ENCODE data around the gene KRTAP10-4. TPM values are rescaled to one million over a fixed set of nuclear protein-coding genes. Genes with fewer than 3 reads are reported as not detected.
"Not testable (repeated sequence)": the region's sequence is repeated elsewhere in the genome, so short reads cannot be mapped to it uniquely, and the experiment has no call there.

Gene KRTAP10-4
- total and polyA plus RNA-seq, 2 donors from 2014 or later, result not detected

GRCh38 chr21:44596068-44596725, 22.7 kb downstream of the KRTAP10-4 start:
- FAIRE-seq (no peak), DNase-seq (no peak)
- Histone ChIP-seq H3K9me3 (ENCODE audit: control insufficient read depth in 2 of 3, insufficient read depth in 1 of 3, low read length in 3 of 3) (no peaks in the 10 kb centered on the region), H3K9ac (ENCODE audit: low read length in 3 of 3) (no peak overlapping the region), H3K4me3 (ENCODE audit: low read length in 3 of 3) (no peak overlapping the region), H3K27me3 (ENCODE audit: control insufficient read depth, insufficient read depth, low read length) (no peaks in the 10 kb centered on the region), H3K4me1 (ENCODE audit: control insufficient read depth in 2 of 3, insufficient read depth in 2 of 3, low read depth in 1 of 3, low read length in 3 of 3) (no peaks in the 10 kb centered on the region), H3K36me3 (ENCODE audit: control insufficient read depth in 2 of 3, insufficient read depth in 3 of 3, low read length in 3 of 3) (no peaks in the 10 kb centered on the region), H3K27ac (ENCODE audit: low read depth in 2 of 2, low read length in 2 of 2) (no peak overlapping the region)
- no peak for TF ChIP-seq CTCF (IDR thresholded peaks at IDR 0.05; ENCODE audit: borderline replicate concordance, extremely low read depth, insufficient read depth)
- intact Hi-C loops (cut with DNase I), result no loop called here

- no peaks in the 10 kb centered on the region for H3K36me3 ChIP-seq (ENCODE audit: control insufficient read depth in 2 of 3, insufficient read depth in 3 of 3, low read length in 3 of 3)
- no peaks in the 10 kb centered on the region for H3K4me1 ChIP-seq (ENCODE audit: control insufficient read depth in 2 of 3, insufficient read depth in 2 of 3, low read depth in 1 of 3, low read length in 3 of 3)
- no peak overlapping the region for H3K27ac ChIP-seq (ENCODE audit: low read depth in 2 of 2, low read length in 2 of 2)
- no peak overlapping the region for H3K9ac ChIP-seq (ENCODE audit: low read length in 3 of 3)
- H3K4me3 ChIP-seq (ENCODE audit: low read length in 3 of 3), result no peak overlapping the region
- no peak for TF ChIP-seq CTCF (IDR thresholded peaks at IDR 0.05; ENCODE audit: borderline replicate concordance, extremely low read depth, insufficient read depth)
- FAIRE-seq (no peak), DNase-seq (no peak)
- intact Hi-C loops (cut with DNase I), result no loop called here
- no peaks in the 10 kb centered on the region for H3K9me3 ChIP-seq (ENCODE audit: control insufficient read depth in 2 of 3, insufficient read depth in 1 of 3, low read length in 3 of 3)
- no peaks in the 10 kb centered on the region for H3K27me3 ChIP-seq (ENCODE audit: control insufficient read depth, insufficient read depth, low read length)
Measured at GRCh38 chr21:44598061-44598460, 24.5 kb downstream of the KRTAP10-4 start.

GRCh38 chr21:44599264-44600029, 25.9 kb downstream of the KRTAP10-4 start:
- no peaks in the 10 kb centered on the region for H3K36me3 ChIP-seq (ENCODE audit: control insufficient read depth in 2 of 3, insufficient read depth in 3 of 3, low read length in 3 of 3)
- no peak for TF ChIP-seq CTCF (IDR thresholded peaks at IDR 0.05; ENCODE audit: borderline replicate concordance, extremely low read depth, insufficient read depth)
- no peak for DNase-seq
- H3K27ac ChIP-seq (ENCODE audit: low read depth in 2 of 2, low read length in 2 of 2), result no peak overlapping the region
- H3K9me3 ChIP-seq (ENCODE audit: control insufficient read depth in 2 of 3, insufficient read depth in 1 of 3, low read length in 3 of 3), result no peaks in the 10 kb centered on the region
- no peak overlapping the region for H3K4me3 ChIP-seq (ENCODE audit: low read length in 3 of 3)
- intact Hi-C loops (cut with DNase I), result no loop called here
- no peak overlapping the region for H3K9ac ChIP-seq (ENCODE audit: low read length in 3 of 3)
- FAIRE-seq, result no peak
- H3K27me3 ChIP-seq (ENCODE audit: control insufficient read depth, insufficient read depth, low read length), result no peaks in the 10 kb centered on the region
- no peaks in the 10 kb centered on the region for H3K4me1 ChIP-seq (ENCODE audit: control insufficient read depth in 2 of 3, insufficient read depth in 2 of 3, low read depth in 1 of 3, low read length in 3 of 3)

GRCh38 chr21:44600118-44600978, 26.8 kb downstream of the KRTAP10-4 start, which contains the start of gene KRTAP10-7:
Gene KRTAP10-7, plus strand, starts transcription at chr21:44600597. Its CDS starts 25 bp downstream, at chr21:44600622.
- DNase-seq; H3K27me3 ChIP-seq (ENCODE audit: control insufficient read depth, insufficient read depth, low read length); H3K4me3 ChIP-seq (ENCODE audit: low read length in 3 of 3); H3K4me1 ChIP-seq (ENCODE audit: control insufficient read depth in 2 of 3, insufficient read depth in 2 of 3, low read depth in 1 of 3, low read length in 3 of 3); FAIRE-seq; intact Hi-C loops (cut with DNase I); H3K27ac ChIP-seq (ENCODE audit: low read depth in 2 of 2, low read length in 2 of 2); H3K36me3 ChIP-seq (ENCODE audit: control insufficient read depth in 2 of 3, insufficient read depth in 3 of 3, low read length in 3 of 3); H3K9ac ChIP-seq (ENCODE audit: low read length in 3 of 3); H3K9me3 ChIP-seq (ENCODE audit: control insufficient read depth in 2 of 3, insufficient read depth in 1 of 3, low read length in 3 of 3): not testable (repeated sequence)

GRCh38 chr21:44601091-44601490, 27.6 kb downstream of the KRTAP10-4 start:
- H3K9ac ChIP-seq (ENCODE audit: low read length in 3 of 3); FAIRE-seq; H3K27me3 ChIP-seq (ENCODE audit: control insufficient read depth, insufficient read depth, low read length); DNase-seq; H3K9me3 ChIP-seq (ENCODE audit: control insufficient read depth in 2 of 3, insufficient read depth in 1 of 3, low read length in 3 of 3); intact Hi-C loops (cut with DNase I); H3K4me3 ChIP-seq (ENCODE audit: low read length in 3 of 3); H3K36me3 ChIP-seq (ENCODE audit: control insufficient read depth in 2 of 3, insufficient read depth in 3 of 3, low read length in 3 of 3); H3K4me1 ChIP-seq (ENCODE audit: control insufficient read depth in 2 of 3, insufficient read depth in 2 of 3, low read depth in 1 of 3, low read length in 3 of 3); H3K27ac ChIP-seq (ENCODE audit: low read depth in 2 of 2, low read length in 2 of 2): not testable (repeated sequence)

Data from kidney (tissue), 14 donors.